Panc1 (cell line): ENCODE results near the gene PRKCB. TPM values are rescaled to one million over a fixed set of nuclear protein-coding genes. Genes with fewer than 3 reads are reported as not detected.

Experiments used
- ATAC-seq: fragments of 200-7000 bp; cut with Tn5 transposase; 2 replicates; pipeline ENCODE4 v1.9.1; 2020; ENCODE audit warnings: mild to moderate bottlenecking, moderate library complexity
- BruUV-seq: library from RNA; stranded (reverse); fragments of 400-500 nt; replicated peaks from 2 replicates; lab custom pipeline; 2021; lab: Mats Ljungman, UMichigan
- CTCF ChIA-PET: fragments of 300-600 bp; sonication (Branson Sonifier 250); formaldehyde crosslinking; loops from one replicate; lab custom pipeline; 2022; ENCODE audit warnings: antibody characterized with exemption; lab: Charles Lee
- POLR2A ChIA-PET: fragments of 300-600 bp; sonication (Branson Sonifier 250); formaldehyde crosslinking; loops from one replicate; lab custom pipeline; 2022; ENCODE audit warnings: antibody characterized with exemption; lab: Charles Lee
- DNase-seq: peaks from one replicate; pipeline ENCODE4 v3.0.0-alpha.2; 2010; ENCODE audit warnings: low read depth, low spot score
- H3K27ac ChIP-seq: 2 replicates; pipeline ENCODE4 v1.5.1; 2011; ENCODE audit warnings: mild to moderate bottlenecking, low read length, inconsistent platforms
- H3K27me3 ChIP-seq: fragments of 200-500 bp; sonication (Bioruptor generic); 2 replicates; pipeline ENCODE4 v1.6.0; 2014; ENCODE audit warnings: low read length, inconsistent platforms; ENCODE audit not compliant: control insufficient read depth, insufficient read depth
- H3K36me3 ChIP-seq: fragments of 200-500 bp; sonication (Bioruptor generic); 2 replicates; pipeline ENCODE4 v1.5.1; 2014; ENCODE audit warnings: inconsistent platforms, mild to moderate bottlenecking, low read length, moderate library complexity; ENCODE audit not compliant: control insufficient read depth, insufficient read depth
- H3K4me1 ChIP-seq: 2 replicates; pipeline ENCODE4 v1.5.1; 2011; ENCODE audit warnings: inconsistent platforms, mild to moderate bottlenecking, low read length, moderate library complexity; ENCODE audit not compliant: control insufficient read depth, insufficient read depth
- H3K4me3 ChIP-seq, 2 experiments: 2 replicates each; pipeline ENCODE4 v1.5.1; 2011 to 2012; ENCODE audit warnings: low read depth in 2 of 2, low read length in 2 of 2, mild to moderate bottlenecking in 2 of 2, inconsistent platforms in 1 of 2, moderate library complexity in 1 of 2
- H3K9me3 ChIP-seq: fragments of 200-500 bp; sonication (Bioruptor generic); 2 replicates; pipeline ENCODE4 v1.5.1; 2014; ENCODE audit warnings: low read depth, mild to moderate bottlenecking, inconsistent platforms, low read length, moderate library complexity; ENCODE audit not compliant: control insufficient read depth, insufficient read depth
- POLR2AphosphoS5 ChIP-seq: IDR thresholded peaks from 2 replicates; pipeline ENCODE4 v1.6.1; 2012; ENCODE audit warnings: mild to moderate bottlenecking, low read depth, low read length, moderate library complexity
- REST ChIP-seq, 2 experiments: IDR thresholded peaks; 2 replicates each; pipeline ENCODE4 v1.6.1; 2011 to 2012; ENCODE audit warnings: low read depth in 2 of 2, control low read depth in 1 of 2, low read length in 1 of 2, mild to moderate bottlenecking in 1 of 2, moderate library complexity in 1 of 2; ENCODE audit not compliant: insufficient read depth in 1 of 2
- SIN3A ChIP-seq: IDR thresholded peaks from 2 replicates; pipeline ENCODE4 v1.6.1; 2012; ENCODE audit warnings: low read depth, mild to moderate bottlenecking, low read length, moderate library complexity, borderline replicate concordance; ENCODE audit not compliant: insufficient read depth
- TCF7L2 ChIP-seq: IDR thresholded peaks from 2 replicates; pipeline ENCODE4 v1.6.1; 2011; ENCODE audit warnings: mild to moderate bottlenecking, low read depth, low read length, inconsistent platforms
- in situ Hi-C: cut with HindIII; loops from 2 replicates; pipeline ENCODE4 v1.10.0; 2016; ENCODE audit warnings: low sequenced_read_pairs, low pct_unique_long_range_greater_than_20kb
- intact Hi-C: fragments of 100-400 bp; cut with micrococcal nuclease; formaldehyde crosslinking; loops from one replicate; pipeline ENCODE4 v1.10.0; 2022; ENCODE audit not compliant: unreplicated experiment
- total RNA-seq: library from RNA; stranded (reverse); gene quantifications from one replicate; pipeline ENCODE4 v1.2.1, GENCODE V29; 2021; ENCODE audit not compliant: unreplicated experiment
- TF ChIP-seq, protein P1 (sequence below): fragments of 450-650 bp; IDR thresholded peaks from 2 replicates; pipeline ENCODE4 v1.5.1; 2017; ENCODE audit warnings: mild to moderate bottlenecking

Gene PRKCB
- total RNA-seq, 1 experiment from 2014 or later = 0.41 TPM

- CTCF ChIA-PET = no interaction called here
- no TSS peak for BruUV-seq
Observed at GRCh38 chr16:24051125-24051524, 215.3 kb downstream of the PRKCB start.

GRCh38 chr16:24052329-24053098, 216.7 kb downstream of the PRKCB start:
- ATAC-seq (no peak), DNase-seq (no peak)
- Histone ChIP-seq H3K27ac (no peak overlapping the region), H3K27me3 (peaks cover 15% of the 10 kb centered on the region), H3K9me3 (no peaks in the 10 kb centered on the region), H3K36me3 (no peaks in the 10 kb centered on the region), H3K4me1 (no peaks in the 10 kb centered on the region), H3K4me3 (no peak overlapping the region)
- no TSS peak for BruUV-seq
- ChIA-PET POLR2A (interaction anchor here (0.5 kb wide), 1 partner anchor 355 kb away, joined by 6 read pairs; no protein-coding TSS in a partner anchor), CTCF (interaction anchor here (0.7 kb wide), 1 partner anchor 428 kb away, joined by 4 read pairs; no protein-coding TSS in a partner anchor)
- no peak for TF ChIP-seq TCF7L2
- TF ChIP-seq, protein P1, sequence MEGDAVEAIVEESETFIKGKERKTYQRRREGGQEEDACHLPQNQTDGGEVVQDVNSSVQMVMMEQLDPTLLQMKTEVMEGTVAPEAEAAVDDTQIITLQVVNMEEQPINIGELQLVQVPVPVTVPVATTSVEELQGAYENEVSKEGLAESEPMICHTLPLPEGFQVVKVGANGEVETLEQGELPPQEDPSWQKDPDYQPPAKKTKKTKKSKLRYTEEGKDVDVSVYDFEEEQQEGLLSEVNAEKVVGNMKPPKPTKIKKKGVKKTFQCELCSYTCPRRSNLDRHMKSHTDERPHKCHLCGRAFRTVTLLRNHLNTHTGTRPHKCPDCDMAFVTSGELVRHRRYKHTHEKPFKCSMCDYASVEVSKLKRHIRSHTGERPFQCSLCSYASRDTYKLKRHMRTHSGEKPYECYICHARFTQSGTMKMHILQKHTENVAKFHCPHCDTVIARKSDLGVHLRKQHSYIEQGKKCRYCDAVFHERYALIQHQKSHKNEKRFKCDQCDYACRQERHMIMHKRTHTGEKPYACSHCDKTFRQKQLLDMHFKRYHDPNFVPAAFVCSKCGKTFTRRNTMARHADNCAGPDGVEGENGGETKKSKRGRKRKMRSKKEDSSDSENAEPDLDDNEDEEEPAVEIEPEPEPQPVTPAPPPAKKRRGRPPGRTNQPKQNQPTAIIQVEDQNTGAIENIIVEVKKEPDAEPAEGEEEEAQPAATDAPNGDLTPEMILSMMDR = no peak
- TF ChIP-seq REST (IDR thresholded peaks at IDR 0.05; ENCODE audit: insufficient read depth in 1 of 2, low read depth in 2 of 2, low read length in 1 of 2) = no peak
- TF ChIP-seq SIN3A = no peak
- TF ChIP-seq POLR2AphosphoS5 = no peak
- in situ Hi-C loops = no loop called here
- intact Hi-C loops = no loop called here

More at GRCh38 chr16:24051125-24051524, 215.3 kb downstream of the PRKCB start:
- Histone ChIP-seq H3K36me3 (no peaks in the 10 kb centered on the region), H3K27me3 (peaks cover 11% of the 10 kb centered on the region), H3K4me1 (no peaks in the 10 kb centered on the region), H3K4me3 (no peak overlapping the region), H3K27ac (no peak overlapping the region), H3K9me3 (no peaks in the 10 kb centered on the region)
- POLR2A ChIA-PET = no interaction called here
- in situ Hi-C loops (no loop called here), intact Hi-C loops (no loop called here)
- TF ChIP-seq TCF7L2 = no peak
- TF ChIP-seq REST (IDR thresholded peaks at IDR 0.05; ENCODE audit: insufficient read depth in 1 of 2, low read depth in 2 of 2, low read length in 1 of 2) = no peak
- TF ChIP-seq POLR2AphosphoS5 = no peak
- TF ChIP-seq, protein P1 = no peak
- no peak for TF ChIP-seq SIN3A
- DNase-seq (no peak), ATAC-seq (no peak)
